ENCODE results near the gene SLC9A9.

SLC9A9 gene

DNA sequence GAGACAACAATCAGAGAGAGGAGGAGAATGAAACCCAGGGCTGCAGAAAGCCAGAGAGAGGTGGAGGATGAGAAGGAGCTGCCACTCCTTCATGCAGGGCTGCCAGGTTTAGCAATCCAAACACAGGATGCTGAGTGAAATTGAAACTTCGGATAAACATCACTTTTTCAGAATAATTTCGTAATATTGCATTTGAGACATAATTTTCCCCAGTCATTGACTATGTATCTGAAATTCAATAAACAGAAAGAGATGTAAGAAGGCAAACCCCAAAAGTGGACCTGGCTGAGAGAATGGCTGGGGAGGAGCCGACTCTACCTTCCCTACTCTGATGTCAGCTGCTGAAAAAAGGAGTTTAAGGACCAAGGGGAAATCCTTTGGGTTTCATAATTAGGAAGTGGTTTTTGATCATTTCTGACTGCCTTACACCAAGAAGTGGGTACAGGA is 33.8 kb downstream of the SLC9A9 start:
- TF ChIP-seq, protein P1, sequence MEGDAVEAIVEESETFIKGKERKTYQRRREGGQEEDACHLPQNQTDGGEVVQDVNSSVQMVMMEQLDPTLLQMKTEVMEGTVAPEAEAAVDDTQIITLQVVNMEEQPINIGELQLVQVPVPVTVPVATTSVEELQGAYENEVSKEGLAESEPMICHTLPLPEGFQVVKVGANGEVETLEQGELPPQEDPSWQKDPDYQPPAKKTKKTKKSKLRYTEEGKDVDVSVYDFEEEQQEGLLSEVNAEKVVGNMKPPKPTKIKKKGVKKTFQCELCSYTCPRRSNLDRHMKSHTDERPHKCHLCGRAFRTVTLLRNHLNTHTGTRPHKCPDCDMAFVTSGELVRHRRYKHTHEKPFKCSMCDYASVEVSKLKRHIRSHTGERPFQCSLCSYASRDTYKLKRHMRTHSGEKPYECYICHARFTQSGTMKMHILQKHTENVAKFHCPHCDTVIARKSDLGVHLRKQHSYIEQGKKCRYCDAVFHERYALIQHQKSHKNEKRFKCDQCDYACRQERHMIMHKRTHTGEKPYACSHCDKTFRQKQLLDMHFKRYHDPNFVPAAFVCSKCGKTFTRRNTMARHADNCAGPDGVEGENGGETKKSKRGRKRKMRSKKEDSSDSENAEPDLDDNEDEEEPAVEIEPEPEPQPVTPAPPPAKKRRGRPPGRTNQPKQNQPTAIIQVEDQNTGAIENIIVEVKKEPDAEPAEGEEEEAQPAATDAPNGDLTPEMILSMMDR (IDR thresholded peaks at IDR 0.05; ENCODE audit: low read depth, low read length, missing control alignments), result no peak
- DNase-seq (ENCODE audit: low read depth), result no peak
- no peak overlapping the region for H3K4me3 ChIP-seq (ENCODE audit: low read depth, low read length)

DNA sequence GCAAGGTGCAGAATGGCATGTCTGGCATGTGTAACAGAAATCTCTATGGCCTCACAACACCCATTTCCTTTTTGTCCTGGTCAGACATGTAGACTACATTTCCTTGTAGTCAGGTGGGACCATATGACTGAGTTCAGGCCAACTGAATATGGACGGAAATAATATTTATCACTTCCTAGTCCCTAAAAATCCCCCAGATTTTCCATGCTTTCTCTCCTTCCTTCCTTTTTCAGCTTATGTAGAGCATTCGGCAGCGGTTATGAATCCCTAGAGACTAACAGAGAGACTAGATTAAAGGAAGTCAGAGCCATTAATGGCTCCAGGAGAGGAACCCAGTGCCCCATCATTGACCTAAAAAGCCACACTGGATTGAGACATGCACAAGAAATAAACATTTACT is 35.8 kb downstream of the SLC9A9 start:
- no peak overlapping the region for H3K4me3 ChIP-seq (ENCODE audit: low read depth, low read length)
- TF ChIP-seq, protein P1 (IDR thresholded peaks at IDR 0.05; ENCODE audit: low read depth, low read length, missing control alignments), result no peak
- DNase-seq (ENCODE audit: low read depth), result no peak

DNA sequence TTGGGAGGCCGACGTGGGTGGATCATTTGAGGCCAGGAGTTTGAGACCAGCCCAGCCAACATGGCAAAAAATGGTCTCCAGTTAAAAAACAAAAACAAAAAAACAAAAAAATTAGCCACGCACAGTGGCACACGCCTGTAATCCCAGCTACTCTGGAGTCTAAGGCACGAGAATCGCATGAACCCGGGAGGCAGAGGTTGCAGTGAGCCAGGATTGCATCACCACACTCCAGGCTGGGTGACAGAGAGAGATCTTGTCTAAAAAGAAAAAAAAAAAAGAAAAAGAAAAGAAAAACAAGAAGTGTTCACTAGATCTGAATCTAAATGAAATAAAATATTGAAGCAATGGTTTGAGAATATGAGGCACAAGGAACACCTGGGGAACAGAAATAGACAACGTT is 36.7 kb downstream of the SLC9A9 start:
- TF ChIP-seq, protein P1 (IDR thresholded peaks at IDR 0.05; ENCODE audit: low read depth, low read length, missing control alignments), result no peak
- no peak for DNase-seq (ENCODE audit: low read depth)
- no peak overlapping the region for H3K4me3 ChIP-seq (ENCODE audit: low read depth, low read length)

DNA sequence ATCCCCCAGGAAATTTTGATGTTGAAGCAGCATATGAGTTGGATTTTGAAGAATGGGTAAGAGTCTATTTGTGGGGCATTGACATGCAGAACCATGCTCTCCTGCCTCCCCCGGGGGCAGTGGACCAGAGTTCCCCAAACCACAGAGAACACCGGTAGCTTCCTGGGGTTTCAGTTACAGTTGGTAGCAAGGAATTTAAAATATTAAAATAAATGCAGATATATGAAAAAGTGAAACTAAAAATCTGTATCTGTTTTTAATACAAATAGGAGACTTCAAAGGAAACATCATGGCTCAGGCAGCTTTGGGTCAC is 37.4 kb downstream of the SLC9A9 start:
- TF ChIP-seq, protein P1 (IDR thresholded peaks at IDR 0.05; ENCODE audit: low read depth, low read length, missing control alignments), result no peak
- DNase-seq (ENCODE audit: low read depth), result no peak
- H3K4me3 ChIP-seq (ENCODE audit: low read depth, low read length), result no peak overlapping the region

DNA sequence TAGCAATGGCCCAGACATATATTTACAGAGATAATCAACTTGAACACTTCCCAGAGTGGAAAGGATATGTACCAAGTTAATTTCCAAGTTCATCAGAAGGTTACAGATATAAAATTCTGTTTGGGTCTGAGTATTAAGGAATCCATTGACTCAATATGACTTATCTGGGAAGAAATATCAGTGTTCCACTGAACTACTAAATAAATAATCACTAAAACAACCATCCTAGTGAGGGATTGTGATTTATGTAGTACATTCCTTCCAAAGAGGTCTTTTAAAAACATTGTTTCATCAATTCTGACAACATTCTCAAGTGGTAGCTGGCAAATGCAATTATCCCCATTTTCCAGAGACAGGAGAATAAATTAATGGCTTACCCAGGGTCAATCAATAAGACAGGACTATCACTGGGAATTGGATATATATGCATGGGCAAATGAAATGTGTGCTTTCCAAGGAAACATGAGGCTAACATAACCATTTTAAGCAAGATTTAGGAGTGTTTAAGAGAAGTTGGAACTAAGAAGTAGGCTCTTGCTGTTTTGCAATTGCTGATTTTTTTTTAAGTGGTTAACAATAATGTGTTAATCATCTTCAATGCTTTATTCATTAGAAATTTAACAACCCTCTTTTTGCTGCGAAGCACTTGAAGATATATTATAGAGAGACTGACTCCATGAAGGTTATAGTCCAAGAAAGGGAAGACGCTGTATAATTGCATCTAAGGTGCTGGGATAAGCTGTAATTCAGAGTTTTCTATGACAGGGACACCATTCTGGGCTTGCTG is 37.9 kb downstream of the SLC9A9 start:
- TF ChIP-seq, protein P1 (IDR thresholded peaks at IDR 0.05; ENCODE audit: low read depth, low read length, missing control alignments), result no peak
- DNase-seq (ENCODE audit: low read depth), result no peak
- H3K4me3 ChIP-seq (ENCODE audit: low read depth, low read length), result no peak overlapping the region

DNA sequence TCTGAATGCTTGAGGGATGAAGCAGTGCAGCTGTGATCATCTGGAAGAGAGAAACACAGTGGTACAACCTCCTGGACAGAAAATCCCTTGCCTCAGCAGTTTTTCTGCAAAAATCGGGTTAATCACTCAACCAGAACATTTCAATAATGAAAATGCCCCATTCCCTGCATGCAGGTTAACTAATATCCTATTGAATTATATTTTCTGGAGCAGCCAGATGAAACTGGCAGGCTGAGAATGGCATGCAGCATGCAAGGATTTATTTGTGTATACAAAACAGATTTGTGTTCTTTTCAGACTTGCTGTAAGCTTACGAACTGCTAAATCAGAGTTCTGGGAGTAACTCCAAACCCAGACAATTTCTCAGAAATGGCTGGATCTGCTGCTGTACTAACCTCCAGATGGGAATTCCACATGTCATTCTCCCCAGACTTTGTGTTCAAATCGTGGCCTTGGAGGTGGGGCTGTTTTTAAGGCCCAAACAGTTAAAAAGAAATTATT is 39.1 kb downstream of the SLC9A9 start:
- TF ChIP-seq, protein P1 (IDR thresholded peaks at IDR 0.05; ENCODE audit: low read depth, low read length, missing control alignments), result no peak
- DNase-seq (ENCODE audit: low read depth), result no peak
- H3K4me3 ChIP-seq (ENCODE audit: low read depth, low read length), result no peak overlapping the region

DNA sequence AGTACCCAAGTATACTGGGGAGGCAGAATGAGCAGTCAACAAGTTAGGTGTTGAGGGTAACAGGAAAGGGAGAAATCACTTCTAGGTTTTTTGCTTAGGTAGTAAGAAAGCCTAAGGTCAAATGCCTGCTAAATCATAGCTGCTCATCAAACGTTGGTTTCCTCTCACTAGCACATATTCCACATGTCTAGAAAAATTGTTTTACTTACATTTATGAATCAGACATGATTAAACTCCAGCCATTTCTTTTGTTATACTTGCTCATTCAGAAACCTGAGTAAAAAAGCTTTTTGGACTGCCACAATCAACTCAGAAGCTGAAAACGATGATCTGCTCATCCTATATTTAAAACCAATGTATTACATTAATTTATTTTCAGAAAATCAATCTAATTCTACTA is 40.2 kb downstream of the SLC9A9 start:
- TF ChIP-seq, protein P1 (IDR thresholded peaks at IDR 0.05; ENCODE audit: low read depth, low read length, missing control alignments), result no peak
- H3K4me3 ChIP-seq (ENCODE audit: low read depth, low read length), result no peak overlapping the region
- no peak for DNase-seq (ENCODE audit: low read depth)
